Jurkat, Clone E6-1 (cell line): Measurements from ENCODE around the gene AMMECR1L.
A peak's percentile ranks its signal among the peaks of the same experiment; 100 is the strongest.
"Not testable (repeated sequence)": the region's sequence is repeated elsewhere in the genome, so short reads cannot be mapped to it uniquely, and the experiment has no call there.

Experiments used
- DNase-seq: peaks from one replicate; pipeline ENCODE4 v3.0.0-alpha.2; 2011; ENCODE audit warnings: low read depth, low spot score
- H3K4me3 ChIP-seq: 2 replicates; pipeline ENCODE4 v1.5.1; 2011; ENCODE audit warnings: mild to moderate bottlenecking, low read length, control low read depth, moderate library complexity

AMMECR1L gene

GRCh38 chr2:127852388-127852787, 33.4 kb downstream of the AMMECR1L start:
- H3K4me3 ChIP-seq: no peak overlapping the region
- no peak for DNase-seq

DNA sequence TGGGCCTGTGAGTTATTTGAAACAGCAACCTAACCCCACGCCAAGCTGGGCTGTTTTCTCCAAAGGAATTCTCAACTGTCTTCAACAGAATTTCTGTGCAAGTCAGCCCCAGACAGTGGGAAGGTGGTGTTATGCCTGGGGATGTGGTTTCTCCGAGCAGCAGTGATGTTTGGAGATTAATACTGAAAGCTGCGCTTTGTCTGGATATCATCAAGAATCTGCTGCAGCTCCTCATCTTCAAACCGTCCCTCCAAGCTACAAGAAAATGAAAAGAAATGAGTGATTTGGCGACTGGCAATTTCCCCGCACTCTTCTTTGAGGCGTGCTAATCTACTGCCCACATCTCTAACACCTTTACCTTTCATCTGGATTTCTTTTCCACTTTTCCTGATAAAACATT, 37.8 kb downstream of the AMMECR1L start:
- no peak for DNase-seq
- no peak overlapping the region for H3K4me3 ChIP-seq

DNA sequence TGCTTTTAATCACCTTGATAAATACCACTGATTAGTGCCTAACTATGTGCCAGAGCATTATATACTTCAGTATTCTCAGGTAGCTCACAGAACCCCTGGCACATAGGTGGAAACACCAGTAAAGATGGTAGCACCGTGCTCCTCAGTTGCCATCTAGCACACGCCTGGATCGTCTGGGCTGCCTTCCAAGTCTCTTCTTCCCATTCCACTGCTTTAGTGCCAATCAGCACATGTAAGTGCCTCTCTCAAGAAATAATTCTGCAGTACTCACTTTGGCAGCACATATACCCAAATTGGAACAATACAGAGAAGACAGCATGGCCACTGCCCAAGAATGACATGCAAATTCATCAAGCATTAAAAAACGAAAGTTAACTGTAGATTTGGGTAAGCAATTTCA, 40.8 kb downstream of the AMMECR1L start:
- H3K4me3 ChIP-seq: no peak overlapping the region
- no peak for DNase-seq

- no peak for DNase-seq
- no peak overlapping the region for H3K4me3 ChIP-seq
These were observed 42.1 kb downstream of the AMMECR1L start for GRCh38 chr2:127843677-127844076.

DNA sequence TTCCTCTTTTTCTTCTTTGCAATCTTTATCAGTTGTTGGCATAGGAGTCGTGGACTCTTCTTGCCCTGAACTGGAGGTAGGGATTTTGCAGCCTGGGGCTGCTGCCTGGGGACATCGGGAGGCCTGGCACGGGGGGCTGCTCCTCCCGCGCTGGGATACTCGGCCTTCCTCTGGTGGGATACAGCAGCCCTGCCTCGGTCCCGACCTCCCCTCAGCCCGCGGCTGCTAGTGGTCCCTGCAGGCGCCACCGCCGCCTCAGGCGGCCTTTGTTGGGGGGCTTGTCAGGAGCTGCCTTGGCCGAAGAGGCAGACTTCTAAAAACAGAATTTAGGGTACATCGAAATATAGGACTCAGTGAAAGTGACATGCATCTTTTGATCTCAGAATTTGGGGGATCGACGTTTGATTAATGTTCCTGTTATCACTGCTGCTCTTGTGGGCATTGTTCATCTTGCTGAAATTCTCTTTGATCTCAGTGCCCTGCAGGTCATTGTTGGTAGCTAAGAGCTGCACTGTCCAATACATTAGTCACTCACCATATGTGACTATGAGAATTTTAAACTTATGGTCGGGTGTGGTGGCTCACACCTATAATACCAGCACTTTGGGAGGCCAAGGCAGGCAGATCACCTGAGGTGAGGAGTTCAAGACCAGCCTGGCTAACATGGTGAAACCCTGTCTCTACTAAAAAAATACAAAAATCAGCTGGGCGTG, 44.1 kb downstream of the AMMECR1L start:
- no peak for DNase-seq
- no peak overlapping the region for H3K4me3 ChIP-seq

- no peak overlapping the region for H3K4me3 ChIP-seq
- DNase-seq: no peak
These were observed 44.9 kb downstream of the AMMECR1L start for GRCh38 chr2:127840893-127841292.

- no peak for DNase-seq
- H3K4me3 ChIP-seq: no peak overlapping the region
These were observed 50.8 kb downstream of the AMMECR1L start for GRCh38 chr2:127834951-127835350.

- no peak overlapping the region for H3K4me3 ChIP-seq
- DNase-seq: peak; percentile 93
These were observed 55.9 kb downstream of the AMMECR1L start for GRCh38 chr2:127829845-127830246.

DNA sequence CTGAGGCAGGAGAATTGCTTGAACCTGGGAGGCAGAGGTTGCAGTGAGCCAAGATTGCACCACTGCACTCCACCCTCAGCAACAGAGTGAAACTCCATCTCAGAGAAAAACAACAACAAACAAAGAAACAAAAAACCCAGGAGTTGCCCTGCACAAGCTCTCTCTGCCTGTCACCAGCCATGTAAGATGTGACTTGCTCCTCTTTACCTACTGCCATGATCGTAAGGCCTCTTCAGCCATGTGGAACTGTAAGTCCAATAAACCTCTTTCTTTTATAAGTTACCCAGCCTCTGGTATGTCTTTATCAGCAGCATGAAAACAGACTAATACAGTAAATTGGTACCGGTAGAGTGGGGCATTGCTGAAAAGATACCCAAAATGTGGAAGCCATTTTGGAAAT, 59.0 kb downstream of the AMMECR1L start:
- H3K4me3 ChIP-seq, DNase-seq: not testable (repeated sequence)

GRCh38 chr2:127826047-127826446, 59.7 kb downstream of the AMMECR1L start:
- no peak overlapping the region for H3K4me3 ChIP-seq
- no peak for DNase-seq

DNA sequence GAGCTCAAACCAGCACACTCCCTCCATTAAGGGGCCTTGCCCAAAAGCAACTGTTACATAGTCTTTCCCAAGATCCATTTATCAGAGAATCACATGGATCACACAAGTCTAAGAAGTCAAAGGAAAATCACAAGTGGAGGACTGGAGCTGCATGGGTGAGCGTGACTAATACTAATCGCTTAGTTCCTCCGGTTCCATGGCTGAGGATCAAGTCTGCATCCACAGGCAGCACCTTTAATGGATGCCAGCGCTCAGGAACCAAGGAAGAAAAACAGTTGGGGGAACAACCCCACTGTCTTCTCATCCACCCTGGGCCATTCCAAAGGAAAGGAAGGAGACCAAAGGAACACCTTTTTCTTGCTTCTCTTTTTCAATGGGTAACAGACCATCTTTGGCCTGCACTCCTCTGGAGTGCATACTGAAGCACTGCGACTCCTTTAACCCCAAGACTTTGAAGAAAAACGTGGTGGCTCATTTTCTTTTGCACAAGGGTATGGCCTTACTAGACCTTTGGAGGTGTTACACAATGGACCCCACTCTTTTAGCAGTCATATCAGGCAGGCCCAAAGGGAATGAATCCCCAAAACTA, 65.6 kb downstream of the AMMECR1L start:
- H3K4me3 ChIP-seq: no peak overlapping the region
- DNase-seq: no peak

DNA sequence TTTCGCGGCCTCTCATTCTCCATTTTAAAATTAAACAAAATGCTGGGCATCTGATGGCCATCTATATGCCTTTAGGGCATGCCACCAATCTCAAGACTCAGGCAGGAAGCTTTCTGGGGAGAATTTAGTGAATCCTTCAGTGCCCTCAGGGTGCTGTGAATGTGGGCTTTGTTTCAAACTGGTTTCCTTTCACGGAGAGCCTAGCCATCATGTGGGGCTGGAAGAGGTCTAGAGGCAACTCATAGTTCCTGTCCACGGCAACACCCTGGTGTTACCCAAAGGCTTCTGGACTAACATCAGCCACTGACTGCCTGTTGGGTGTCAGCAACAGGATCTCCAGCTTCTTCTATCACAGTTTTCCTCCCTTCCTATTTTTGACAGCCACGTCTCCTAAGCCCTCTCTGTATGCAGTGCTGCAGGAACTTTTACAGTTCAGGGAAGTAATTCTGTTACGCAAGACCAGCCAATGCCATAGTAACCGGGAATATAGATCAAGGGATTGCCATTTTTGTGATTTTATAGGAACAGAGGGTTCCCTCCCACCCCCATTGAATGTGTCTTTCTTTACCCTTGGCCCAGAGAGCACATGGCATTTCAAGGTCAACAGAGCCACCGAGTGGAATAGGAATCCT, 66.8 kb downstream of the AMMECR1L start:
- DNase-seq: no peak
- H3K4me3 ChIP-seq: no peak overlapping the region

- H3K4me3 ChIP-seq: no peak overlapping the region
- no peak for DNase-seq
These were observed 67.5 kb downstream of the AMMECR1L start for GRCh38 chr2:127818241-127818640.

DNA sequence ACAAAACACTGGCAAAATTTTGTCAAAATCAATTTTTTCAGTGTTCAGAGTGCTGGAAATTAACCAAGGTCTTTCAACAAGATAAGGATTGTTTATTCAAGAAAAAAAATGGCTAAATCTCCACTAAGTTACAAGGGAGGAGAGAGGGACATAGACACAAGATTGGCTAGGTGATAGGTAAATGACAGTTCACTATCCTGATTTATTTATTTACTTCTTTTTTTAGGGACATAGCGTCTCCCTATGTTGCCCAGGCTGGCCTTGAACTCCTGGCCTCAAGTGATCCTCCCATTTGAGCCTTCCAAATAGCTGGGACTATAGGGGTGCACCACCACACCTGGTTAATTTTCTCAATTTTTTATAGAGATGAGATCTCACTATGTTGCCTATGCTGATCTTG, 71.1 kb downstream of the AMMECR1L start:
- no peak overlapping the region for H3K4me3 ChIP-seq
- DNase-seq: no peak

DNA sequence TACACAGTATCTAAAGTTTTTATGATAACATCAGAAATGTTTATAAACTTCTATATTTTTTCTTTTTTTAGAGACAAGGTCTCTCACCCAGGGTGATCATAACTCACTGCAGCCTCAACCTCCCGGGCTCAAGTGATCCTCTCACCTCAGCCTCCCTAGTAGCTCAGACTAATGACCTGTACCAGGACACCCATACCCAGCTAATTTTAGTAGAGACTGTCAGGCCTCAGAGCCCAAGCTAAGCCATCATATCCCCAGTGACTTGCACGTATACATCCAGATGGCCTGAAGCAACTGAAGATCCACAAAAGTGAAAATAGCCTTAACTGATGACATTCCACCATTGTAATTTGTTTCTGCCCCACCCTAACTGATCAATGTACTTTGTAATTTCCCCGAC, 73.3 kb downstream of the AMMECR1L start:
- not testable (repeated sequence) for DNase-seq, H3K4me3 ChIP-seq
